OCI-M1 (cell line): Measurements from ENCODE around the gene RALGAPA2.

ENCODE experiments used
- DNase-seq: peaks from one replicate; lab custom pipeline; 2025; lab: John Stamatoyannopoulos, UW

The RALGAPA2 gene

DNA sequence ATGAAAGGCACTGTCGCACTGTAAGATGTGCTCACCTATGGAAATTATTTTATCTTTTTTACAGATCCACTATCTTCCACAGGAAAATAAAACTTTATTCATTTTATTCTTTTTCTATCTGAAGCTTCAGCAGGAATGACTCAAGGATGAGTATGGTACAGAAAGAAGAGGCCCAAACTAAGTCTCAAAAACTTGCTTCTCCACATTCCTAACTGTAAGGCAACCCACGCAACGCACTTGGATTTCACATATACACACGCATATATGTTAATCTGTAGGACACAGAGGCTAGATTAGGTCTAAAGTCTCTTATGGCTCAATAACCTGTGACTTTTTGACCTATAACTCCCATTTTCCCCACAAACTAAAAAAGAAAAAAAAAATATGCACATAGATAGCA, 81.9 kb downstream of the RALGAPA2 start:
- DNase-seq = no peak

DNA sequence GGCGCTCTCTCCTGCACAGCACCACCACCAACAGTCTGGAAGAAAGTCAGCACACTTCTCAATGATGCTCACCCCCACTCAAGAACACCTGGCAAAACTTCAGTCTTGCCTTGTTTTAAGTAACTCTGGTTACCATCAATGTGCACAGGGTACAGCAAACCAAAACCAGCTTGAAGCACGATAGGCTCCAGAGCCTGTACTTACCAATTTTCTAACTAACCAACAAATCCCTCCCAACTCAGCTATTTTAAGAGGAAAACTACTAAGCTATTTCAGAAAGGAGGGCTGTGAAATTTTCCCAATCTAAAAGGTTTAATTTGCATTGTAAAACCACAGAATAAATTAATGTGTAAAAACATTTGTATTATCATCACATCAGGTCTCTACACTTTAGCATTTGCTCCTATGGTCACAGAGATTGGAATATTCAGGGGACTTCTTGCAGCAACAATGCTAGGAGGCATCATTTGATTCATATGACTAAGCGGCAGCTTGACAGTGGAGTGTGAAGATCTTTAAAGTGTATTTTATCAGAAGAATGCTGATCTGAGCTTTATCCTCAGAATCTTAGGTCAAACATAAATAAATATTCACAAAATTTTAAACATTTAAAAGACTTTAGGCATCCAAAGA, 82.8 kb downstream of the RALGAPA2 start:
- DNase-seq = no peak

DNA sequence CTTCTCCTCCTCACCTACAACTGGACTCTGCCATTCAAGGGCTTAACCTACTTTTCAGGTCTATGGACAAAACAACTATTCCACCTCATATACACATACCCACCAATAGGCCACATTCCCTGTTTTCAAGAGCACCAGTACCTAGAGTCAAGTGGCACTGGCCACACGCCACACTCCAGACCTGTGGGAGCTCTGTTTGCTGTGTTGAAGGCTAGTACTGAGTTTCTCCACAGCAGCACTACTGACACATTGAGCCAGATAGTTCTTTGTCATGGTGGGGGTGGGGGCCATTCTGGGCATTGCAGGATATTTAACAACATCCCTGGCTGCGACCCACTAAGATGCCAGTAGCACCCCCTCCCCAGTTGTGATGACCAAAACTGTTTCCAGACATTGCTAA, 84.1 kb downstream of the RALGAPA2 start:
- DNase-seq = no peak

DNA sequence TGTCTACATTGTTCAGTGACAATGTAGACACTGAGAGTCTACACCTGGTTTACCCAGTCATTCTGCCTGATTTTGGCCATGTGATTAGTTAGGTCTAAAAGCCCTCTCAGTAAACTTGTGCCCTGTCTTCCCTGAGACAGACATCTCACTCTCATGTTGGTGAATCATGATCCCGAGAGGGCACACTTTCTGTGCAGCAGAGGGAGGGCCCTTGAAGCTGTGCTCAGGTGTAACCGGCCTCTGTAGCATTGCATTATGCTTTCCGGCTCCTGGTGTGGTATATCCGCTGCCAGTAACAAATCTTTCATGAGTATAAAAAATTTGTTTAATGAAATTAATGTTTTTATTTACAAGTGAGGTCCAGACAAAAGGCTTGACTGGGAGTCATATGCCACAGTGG, 85.0 kb downstream of the RALGAPA2 start:
- no peak for DNase-seq

DNA sequence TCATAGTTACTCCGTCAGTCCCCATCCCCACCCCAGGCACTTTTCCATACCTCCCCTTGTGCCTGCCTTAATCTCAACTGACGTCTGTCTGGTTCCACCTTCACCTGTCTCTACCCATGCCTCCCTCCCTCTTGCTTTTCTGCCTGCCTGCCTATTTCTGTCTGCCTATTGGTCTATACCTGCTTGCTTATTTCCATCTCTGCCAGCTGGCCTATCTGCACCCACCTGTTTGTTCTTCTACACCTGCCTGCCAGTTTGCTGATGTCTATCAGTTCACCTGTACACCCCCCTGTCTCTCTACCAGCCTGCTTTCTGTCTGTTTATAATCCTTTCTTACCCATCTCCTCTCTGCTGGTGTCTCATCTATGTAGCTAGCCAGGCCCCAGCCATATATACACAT, 87.5 kb downstream of the RALGAPA2 start:
- no peak for DNase-seq

DNA sequence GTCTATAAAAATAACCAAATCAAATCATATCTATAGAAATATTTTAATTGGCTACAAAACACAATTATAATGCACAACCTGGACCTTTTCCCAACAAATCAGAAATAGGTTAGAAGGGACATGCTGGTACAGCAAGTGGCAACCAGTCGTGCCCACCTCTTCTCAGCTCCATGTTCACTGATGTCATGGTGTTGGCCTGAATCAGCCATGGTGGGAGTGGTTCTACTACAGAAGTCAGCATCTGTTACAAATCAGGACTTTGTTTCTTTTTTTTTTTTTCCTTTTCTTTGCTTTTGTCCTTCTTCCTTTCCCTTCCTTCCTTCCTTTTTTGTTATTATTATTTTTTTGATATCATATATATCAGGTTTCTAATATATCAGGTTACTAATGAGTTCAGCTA, 91.2 kb downstream of the RALGAPA2 start:
- DNase-seq = no peak

DNA sequence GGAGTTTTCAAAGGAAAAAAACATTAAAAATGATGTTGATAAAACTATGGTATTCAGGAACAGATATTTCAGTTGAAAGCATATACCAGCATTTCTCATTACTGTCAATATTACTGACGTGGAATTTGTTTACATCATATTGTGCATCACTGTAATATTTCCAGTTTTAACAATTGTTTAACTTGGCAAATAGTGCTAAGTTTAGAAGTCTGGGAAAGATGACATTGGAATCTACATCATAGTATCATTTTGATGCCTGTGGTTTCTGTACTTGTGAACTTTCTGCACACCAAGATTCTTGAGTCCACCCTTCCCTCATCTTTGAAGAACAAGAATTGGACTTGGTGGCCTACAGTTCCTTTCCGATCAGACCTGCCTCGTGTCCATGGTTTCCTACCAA, 98.1 kb downstream of the RALGAPA2 start:
- no peak for DNase-seq

DNA sequence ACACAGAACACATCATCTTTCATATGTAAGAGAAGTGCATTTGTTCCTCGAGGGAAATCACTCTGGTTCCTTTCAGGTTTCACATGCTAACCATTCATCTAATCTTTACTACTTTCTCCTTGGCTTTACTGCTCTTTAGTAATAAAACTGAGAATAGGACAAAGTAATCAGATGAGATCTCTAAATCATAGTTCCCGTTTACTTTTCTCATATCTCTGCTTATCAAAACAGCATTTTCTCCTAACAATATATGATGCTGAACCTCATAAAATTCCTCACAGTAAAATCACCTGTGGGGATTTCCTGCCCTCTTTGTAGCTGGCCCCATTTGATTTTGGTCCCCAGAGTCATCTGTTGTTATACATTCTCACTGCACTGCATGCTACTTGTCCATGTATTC, 100.2 kb downstream of the RALGAPA2 start:
- DNase-seq = no peak

DNA sequence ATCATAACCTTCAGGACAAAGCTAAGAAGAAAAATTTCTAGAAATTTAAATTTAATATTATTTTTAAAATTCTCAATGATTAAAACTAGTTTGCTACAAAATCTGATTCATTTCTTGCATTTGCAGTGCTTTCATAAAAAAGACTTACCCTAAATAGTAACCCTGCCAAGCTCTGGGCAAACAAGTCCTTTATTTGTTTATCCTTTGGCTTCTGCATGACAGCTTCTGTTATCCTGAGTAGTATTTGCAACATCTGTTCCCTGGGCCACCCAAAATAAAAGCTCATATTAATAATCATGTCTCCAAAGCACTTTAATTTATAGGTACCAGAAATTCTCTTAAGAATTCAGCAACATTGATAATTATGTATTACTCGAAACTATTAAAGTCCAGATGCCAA, 101.3 kb downstream of the RALGAPA2 start:
- DNase-seq = no peak

DNA sequence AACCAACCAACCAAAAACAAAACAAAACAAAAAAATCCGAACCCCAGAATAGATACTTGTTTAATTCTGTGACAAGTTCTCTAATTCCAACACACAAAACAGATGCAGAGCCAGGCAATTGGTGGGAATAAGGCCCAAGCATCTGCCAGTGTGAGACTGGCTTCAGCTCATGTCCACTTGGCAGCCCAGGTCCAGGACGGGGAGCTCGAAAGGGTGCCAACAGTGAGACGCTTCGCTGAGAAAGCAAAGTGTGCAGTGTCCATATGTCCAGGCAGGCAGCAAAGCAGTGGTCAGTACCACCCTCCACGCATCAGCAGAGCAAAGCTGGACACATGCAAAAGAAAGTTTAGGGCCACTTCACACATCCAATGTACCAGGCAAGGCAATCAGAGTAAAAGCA, 102.9 kb downstream of the RALGAPA2 start:
- DNase-seq = no peak

DNA sequence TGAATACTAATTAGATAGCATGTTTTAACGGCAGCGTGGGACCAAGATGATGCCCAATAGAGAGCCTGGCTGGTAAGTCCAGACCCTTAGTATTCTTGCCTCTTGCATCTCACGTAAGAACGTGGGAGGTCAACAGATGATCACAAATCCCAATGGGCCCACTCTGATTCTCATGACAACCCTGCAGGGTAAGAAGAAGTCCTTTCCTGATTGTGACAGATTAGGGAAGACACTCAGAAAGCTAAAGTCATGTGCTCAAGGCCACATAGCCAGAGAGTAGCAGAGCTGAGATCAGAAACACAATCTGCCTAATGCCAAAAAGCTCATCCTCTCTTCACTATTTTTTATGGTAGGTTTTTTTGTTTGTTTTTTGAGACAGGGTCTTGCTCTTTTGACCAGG, 103.8 kb downstream of the RALGAPA2 start:
- DNase-seq = no peak

DNA sequence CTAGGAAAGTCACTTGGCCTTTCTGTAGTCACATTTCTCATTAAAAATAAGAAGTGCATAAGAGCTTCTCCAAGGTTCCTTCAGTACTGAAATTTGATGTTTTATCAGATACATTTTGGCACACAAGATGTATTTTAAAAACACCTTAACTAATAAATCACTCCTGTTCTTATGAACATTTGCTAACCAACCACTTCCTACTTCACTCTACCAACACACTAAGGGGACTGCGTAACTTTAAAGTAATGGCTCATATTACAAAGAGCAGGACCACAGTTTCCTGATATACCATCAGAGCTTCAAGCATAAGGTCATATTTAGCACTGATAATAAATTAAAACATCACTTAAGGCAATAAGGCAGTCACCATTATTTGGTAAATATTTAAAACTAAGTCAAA, 104.4 kb downstream of the RALGAPA2 start:
- DNase-seq = no peak

DNA sequence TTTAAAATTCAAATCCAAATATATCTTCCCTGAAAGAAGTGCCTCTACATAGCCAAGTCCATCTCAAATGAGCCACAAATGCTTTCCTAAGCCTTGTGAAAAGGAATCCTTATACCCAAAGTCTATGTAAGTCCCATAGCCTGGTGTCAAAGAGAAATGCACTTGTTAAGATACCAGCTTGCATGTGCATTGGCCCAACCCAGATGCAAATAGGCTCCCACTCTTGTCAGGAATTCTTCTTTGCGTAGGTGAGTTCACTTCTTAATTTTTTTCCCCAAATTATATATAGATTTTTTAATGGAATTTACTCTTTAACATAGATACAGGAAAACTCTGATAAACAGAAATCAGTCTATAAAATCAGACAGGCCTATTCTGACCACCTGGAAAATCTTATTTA, 105.6 kb downstream of the RALGAPA2 start:
- DNase-seq = no peak

DNA sequence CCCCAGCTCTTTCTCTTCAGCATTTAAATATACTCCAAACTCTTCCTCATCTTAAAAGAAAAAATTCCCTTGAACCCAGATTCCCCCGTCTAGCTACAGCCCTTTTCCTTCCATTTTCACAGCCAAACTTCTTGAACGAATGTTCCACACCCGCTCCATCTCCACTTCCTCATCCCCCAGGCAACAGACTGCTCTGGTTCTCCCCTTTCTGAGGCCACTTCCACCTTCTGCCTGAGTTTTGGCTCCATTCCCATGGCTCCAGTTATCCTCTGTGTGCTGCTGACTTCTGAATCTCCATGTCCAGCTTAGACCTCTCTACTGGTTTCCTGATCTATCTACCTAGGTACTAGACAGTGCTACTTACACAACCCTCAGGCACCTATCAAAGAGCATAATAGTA, 106.4 kb downstream of the RALGAPA2 start:
- no peak for DNase-seq

DNA sequence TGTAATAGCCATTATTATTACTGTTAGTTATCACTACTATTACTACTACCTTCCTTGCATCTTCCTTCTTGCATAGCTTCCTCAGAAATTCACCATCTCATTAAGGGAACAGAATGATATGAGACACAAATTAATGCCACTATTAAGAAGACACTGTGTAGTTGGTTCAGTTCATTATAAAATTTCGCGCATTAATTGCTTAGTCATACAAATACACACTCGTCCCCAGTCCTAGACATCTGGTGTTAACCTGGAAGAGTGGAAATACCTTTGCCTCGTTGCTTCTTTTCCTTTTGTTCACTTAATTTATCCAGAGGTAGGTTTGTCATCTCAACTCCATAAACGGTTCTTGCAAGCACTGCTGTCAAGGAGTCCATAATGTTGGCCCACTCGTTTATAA, 107.5 kb downstream of the RALGAPA2 start:
- DNase-seq = no peak

DNA sequence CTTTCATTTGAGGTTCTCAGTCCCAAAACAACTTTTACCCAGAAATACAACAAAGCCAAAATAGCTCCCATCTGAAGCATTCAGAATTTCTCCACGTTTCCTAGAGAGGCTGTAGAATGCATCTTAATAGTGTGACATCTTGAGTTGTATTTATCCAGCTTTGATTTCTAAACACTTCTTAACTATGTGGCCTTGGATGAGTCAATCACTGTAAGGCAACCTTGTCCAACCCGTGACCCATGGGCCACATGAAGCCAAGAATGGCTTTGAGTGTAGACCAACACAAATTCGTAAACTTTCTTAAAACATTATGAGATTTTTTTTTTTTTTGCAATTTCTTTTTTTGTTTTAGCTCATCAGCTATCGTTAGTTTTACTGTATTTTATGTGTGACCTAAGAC, 108.1 kb downstream of the RALGAPA2 start:
- no peak for DNase-seq

DNA sequence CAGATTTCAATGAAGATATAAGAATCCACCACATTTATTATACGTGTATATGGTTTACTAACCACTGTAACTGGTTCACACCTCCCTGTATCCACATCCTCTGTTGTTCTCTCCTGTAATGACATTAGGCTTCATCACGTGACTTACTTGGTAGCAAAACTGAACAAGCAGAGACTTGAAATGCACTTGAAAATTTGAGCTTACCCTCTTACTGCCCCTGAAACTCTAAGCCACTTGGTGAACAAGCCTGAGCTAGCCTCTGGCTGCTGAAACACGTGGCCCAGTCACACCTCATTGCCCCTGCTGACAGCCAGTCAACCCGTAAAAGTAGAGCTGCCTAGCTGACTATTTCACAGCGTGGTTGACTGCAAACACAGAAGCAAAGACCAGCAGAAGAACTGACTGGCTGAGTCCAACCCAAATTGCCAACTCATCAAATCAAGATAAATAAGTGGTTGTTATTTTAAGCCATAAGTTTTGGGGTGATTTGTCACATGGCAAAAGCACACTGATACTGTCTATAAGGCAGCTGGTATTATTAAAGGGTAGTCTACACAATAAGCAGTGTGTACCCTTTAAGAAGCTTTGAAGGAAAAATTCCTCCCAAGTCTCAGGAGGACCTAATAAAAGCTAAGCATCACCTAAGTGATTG, 109.0 kb downstream of the RALGAPA2 start:
- no peak for DNase-seq

DNA sequence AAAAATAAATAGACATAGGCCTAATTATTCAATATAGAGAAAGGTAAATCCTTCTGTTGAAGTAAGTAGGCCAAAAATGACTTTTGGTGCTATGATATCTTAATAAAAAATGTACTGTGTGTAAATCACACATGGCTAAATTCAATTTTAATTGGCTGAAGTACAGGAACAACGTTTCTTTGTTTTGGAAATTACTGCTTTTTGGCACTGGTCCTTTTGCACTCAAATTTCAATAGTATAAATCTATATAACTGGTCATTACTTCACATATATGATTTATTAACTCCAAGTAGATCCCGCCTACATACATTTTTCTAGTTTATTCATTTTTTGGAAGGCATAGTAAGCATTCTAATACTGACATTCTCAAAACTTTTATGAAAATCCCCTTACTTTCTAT, 114.5 kb downstream of the RALGAPA2 start:
- DNase-seq = no peak

DNA sequence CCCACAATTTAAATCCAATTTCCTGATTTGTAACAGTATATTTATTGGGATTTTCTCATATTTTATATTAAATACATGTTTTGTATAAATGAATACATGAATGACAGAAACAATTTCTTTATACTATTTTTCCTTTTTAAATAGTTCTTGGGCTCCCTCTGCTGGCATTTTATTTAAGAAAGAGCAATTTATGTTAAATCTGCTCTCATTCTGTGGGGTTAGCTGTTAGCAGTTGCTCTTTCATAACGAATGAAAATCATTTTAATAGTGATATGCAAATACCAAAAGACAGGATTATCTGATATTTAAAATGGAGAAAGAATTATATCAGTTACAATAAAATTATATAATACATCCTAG, 118.3 kb downstream of the RALGAPA2 start:
- DNase-seq = peak; percentile 52

DNA sequence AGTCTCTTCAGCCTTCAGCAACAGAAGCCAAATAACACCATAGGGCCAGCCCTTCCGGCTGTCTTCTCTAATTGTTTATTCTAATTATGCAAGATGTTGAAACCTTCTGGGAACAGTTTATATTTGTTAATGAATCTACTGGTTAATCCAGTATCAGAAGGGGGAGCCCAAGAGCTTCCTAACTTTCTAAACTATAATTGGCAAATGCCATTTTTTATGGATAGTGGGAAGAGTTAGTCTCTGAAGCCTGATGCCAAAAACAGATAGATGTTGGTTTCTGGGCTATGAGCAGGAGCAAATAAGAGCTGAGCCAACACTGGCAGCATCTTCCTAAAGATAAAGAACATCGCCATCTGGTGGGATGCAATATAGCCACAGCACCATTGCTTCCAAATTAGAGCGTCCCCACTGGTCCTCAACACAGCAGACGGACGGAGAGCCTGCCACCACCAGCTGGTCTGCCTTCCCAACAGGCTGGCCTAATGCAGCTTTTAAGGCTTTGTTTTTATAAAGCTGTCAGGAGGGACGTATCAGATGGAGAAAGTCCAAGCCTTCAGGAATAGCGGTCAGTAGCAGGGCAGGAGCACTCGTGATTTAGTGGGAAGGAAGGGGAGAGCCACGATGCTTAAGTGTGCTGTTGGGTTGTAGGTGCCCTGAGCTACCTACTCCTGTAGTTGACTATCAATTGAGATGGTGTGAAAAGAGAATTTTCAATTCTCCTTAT, 118.8 kb downstream of the RALGAPA2 start:
- peak; percentile 42 for DNase-seq

DNA sequence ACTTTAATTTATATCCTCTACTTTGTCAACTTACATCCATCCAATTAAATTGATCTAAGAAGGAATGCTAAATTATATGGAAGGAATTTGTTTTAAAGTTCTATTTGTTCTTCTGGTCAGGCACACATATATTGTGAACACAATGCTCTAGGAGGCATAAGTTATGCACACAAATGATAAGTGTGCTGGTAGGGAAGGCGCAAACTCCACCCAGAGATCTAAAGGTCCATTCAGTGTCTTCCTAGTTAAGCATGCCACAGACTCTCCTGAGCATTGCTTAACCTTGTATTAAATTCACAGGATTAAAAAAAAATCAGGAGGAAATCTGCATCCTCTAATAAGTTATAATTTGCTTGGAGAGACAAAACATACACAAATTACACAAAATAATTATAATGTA, 127.3 kb downstream of the RALGAPA2 start:
- no peak for DNase-seq

DNA sequence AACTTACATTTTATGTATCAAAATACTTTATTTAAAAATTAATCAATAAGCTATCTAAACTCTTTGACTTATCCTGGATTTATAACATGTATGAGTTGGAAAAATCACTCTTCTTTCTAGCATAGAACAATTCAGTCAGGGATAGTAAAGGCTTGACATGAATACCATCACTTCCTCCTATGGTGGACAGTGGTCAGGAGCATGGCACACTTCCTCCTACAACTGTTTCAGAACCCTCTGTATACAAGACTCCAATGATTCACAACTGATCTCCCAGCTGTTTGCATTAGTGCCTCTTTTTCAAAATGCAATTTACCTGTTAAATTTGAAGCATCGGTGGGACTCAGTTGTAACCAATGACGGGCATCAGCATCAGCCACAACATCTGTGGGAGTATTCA, 129.7 kb downstream of the RALGAPA2 start:
- DNase-seq = no peak

DNA sequence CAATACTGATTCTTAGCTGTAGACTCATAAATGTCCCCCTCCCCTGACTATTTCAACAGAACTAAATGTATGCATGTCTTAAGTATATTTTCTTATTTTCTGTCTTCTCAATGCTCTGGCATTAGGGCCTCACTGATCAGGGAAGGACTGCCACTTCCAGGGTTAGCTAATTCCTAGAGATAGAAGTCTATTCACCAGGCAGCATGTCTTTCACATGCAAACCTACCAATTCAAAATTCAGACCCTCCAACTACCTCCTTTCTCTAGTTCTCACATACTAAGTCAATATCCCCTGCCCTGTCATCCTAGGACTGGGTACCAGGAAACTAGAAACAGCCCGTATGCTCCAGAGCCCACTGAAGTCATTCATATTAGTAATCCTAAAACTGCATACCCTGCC, 132.3 kb downstream of the RALGAPA2 start:
- DNase-seq = no peak

DNA sequence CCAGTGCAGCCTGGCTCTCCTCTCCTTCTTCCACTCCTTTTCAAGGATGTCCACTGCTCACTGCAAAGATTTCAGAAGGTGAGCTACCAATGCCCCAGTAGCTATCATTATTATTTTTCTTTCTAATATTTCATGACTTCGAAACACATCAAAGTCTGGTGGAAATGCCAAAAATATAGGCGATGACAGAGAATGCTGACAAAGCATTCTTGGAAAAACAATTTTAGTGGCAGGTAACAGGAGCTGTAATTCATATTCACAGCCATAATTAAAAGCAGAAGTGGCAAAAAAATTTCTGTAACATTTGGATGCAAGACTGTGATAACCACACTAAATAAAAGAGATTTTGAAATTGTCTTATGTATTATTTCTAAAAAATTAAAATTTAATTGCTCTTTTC, 133.6 kb downstream of the RALGAPA2 start:
- no peak for DNase-seq
